T-helper 1 cell treated with Interleukin-12 subunit alpha and Interleukin-12 subunit beta and Interleukin-4 antibody, amounts not matched to agents 30 ng/mL and 1 ng/mL, for 36 hours (primary cell): ENCODE results near the gene EGR4. TPM values are rescaled to one million over a fixed set of nuclear protein-coding genes. Genes with fewer than 3 reads are reported as not detected.

Source experiments
- intact Hi-C: fragments of 100-400 bp; cut with micrococcal nuclease; formaldehyde crosslinking; loops from one replicate; pipeline ENCODE4 v1.15.1; 2024
- total RNA-seq: library from RNA; stranded (reverse); gene quantifications from 2 replicates; pipeline ENCODE4 v1.2.3, GENCODE V29; 2022

Gene EGR4
- 0.27 and 0.56 TPM in 2 replicates for total RNA-seq

- intact Hi-C loops = loop anchor here (1.0 to 10.0 kb wide), 12 partner anchors 9 to 1549 kb away; partner anchors contain the start of genes ALMS1, EMX1, EXOC6B and FBXO41
Observed at GRCh38 chr2:73293534-73294171, at the start of gene EGR4. Gene EGR4, minus strand, starts transcription at chr2:73293548. Its CDS starts 231 bp downstream, at chr2:73293317.

GRCh38 chr2:73341039-73341438, 47.7 kb upstream of the EGR4 start:
- intact Hi-C loops = no loop called here

- intact Hi-C loops = no loop called here
Observed at GRCh38 chr2:73339201-73339600, 45.9 kb upstream of the EGR4 start.

GRCh38 chr2:73337828-73338227, 44.5 kb upstream of the EGR4 start:
- intact Hi-C loops = no loop called here

- intact Hi-C loops = no loop called here
Observed at GRCh38 chr2:73334620-73335019, 41.3 kb upstream of the EGR4 start.

GRCh38 chr2:73334045-73334444, 40.7 kb upstream of the EGR4 start:
- intact Hi-C loops = no loop called here

GRCh38 chr2:73333564-73333963, 40.2 kb upstream of the EGR4 start:
- intact Hi-C loops = no loop called here

- intact Hi-C loops = no loop called here
Observed at GRCh38 chr2:73324126-73324725, 30.9 kb upstream of the EGR4 start.

- intact Hi-C loops = no loop called here
Observed at GRCh38 chr2:73323551-73323950, 30.2 kb upstream of the EGR4 start.

GRCh38 chr2:73314441-73314840, 21.1 kb upstream of the EGR4 start:
- intact Hi-C loops = no loop called here

GRCh38 chr2:73307720-73308119, 14.4 kb upstream of the EGR4 start:
- intact Hi-C loops = no loop called here

- intact Hi-C loops = no loop called here
Observed at GRCh38 chr2:73301636-73302035, 8.3 kb upstream of the EGR4 start.

- intact Hi-C loops = no loop called here
Observed at GRCh38 chr2:73300926-73301325, 7.6 kb upstream of the EGR4 start.

GRCh38 chr2:73297586-73297985, 4.2 kb upstream of the EGR4 start:
- intact Hi-C loops = loop anchor here (10.0 kb wide), 2 partner anchors 413 to 473 kb away; partner anchors contain the start of genes EXOC6B and SPR

- intact Hi-C loops = loop anchor here (10.0 kb wide), 2 partner anchors 412 to 472 kb away; partner anchors contain the start of genes EXOC6B and SPR
Observed at GRCh38 chr2:73297151-73297559, 3.8 kb upstream of the EGR4 start.

GRCh38 chr2:73295751-73296400, 2.5 kb upstream of the EGR4 start:
- intact Hi-C loops = loop anchor here (10.0 kb wide), 2 partner anchors 411 to 471 kb away; partner anchors contain the start of genes EXOC6B and SPR

- intact Hi-C loops = loop anchor here (5.0 to 10.0 kb wide), 6 partner anchors 377 to 1548 kb away; partner anchors contain the start of genes EMX1, EXOC6B, SPR and TPRKB
Observed at GRCh38 chr2:73294239-73294638, 891 bp upstream of the EGR4 start.

GRCh38 chr2:73292906-73293533, 328 bp downstream of the EGR4 start:
- intact Hi-C loops = loop anchor here (1.0 to 10.0 kb wide), 12 partner anchors 9 to 1549 kb away; partner anchors contain the start of genes ALMS1, EMX1, EXOC6B and FBXO41

GRCh38 chr2:73292316-73292905, 937 bp downstream of the EGR4 start:
- intact Hi-C loops = loop anchor here (5.0 to 10.0 kb wide), 6 partner anchors 375 to 1550 kb away; partner anchors contain the start of genes EMX1, EXOC6B, SPR and TPRKB

- intact Hi-C loops = loop anchor here (2.0 to 10.0 kb wide), 8 partner anchors 115 to 1961 kb away; partner anchors contain the start of genes EMX1, EXOC6B, SPR and TPRKB
Observed at GRCh38 chr2:73291461-73292315, 1.7 kb downstream of the EGR4 start.
